GM23338 (cell line): ENCODE results near the gene ARHGEF19. TPM values are rescaled to one million over a fixed set of nuclear protein-coding genes. Genes with fewer than 3 reads are reported as not detected.
"Not testable (repeated sequence)": the region's sequence is repeated elsewhere in the genome, so short reads cannot be mapped to it uniquely, and the experiment has no call there.

Source experiments
- ATAC-seq: fragments of 200-7000 bp; cut with Tn5 transposase; 3 replicates; pipeline ENCODE4 v1.9.1; 2020
- DNase-seq: peaks from one replicate; pipeline ENCODE4 v3.0.0-alpha.2; 2015; ENCODE audit warnings: low spot score
- H2AFZ ChIP-seq: fragments of 200-600 bp; sonication (generic); 2 replicates; pipeline ENCODE4 v1.8.0; 2016; ENCODE audit warnings: antibody characterized with exemption, mild to moderate bottlenecking, moderate library complexity
- H3F3A ChIP-seq: fragments of 200-600 bp; sonication (generic); replicated peaks from 2 replicates; pipeline ENCODE4 v1.8.0; 2017; ENCODE audit warnings: antibody characterized with exemption, mixed run types, low read depth
- H3K27ac ChIP-seq: fragments of 200-600 bp; sonication (generic); 2 replicates; pipeline ENCODE4 v1.6.1; 2016; ENCODE audit warnings: low read depth
- H3K27me3 ChIP-seq: fragments of 200-600 bp; sonication (generic); 2 replicates; pipeline ENCODE4 v1.8.0; 2016; ENCODE audit warnings: mild to moderate bottlenecking, mixed run types, moderate library complexity; ENCODE audit not compliant: insufficient read depth
- H3K36me3 ChIP-seq: fragments of 200-600 bp; sonication (generic); 2 replicates; pipeline ENCODE4 v1.8.0; 2016; ENCODE audit warnings: mild to moderate bottlenecking; ENCODE audit not compliant: insufficient read depth
- H3K4me1 ChIP-seq: fragments of 200-600 bp; sonication (generic); 2 replicates; pipeline ENCODE4 v1.8.0; 2016; ENCODE audit warnings: mild to moderate bottlenecking, moderate library complexity; ENCODE audit not compliant: insufficient read depth
- H3K4me2 ChIP-seq: fragments of 200-600 bp; sonication (generic); 2 replicates; pipeline ENCODE4 v1.7.1; 2017; ENCODE audit warnings: mixed run types
- H3K4me3 ChIP-seq: fragments of 200-600 bp; sonication (generic); 2 replicates; pipeline ENCODE4 v1.6.1; 2016; ENCODE audit warnings: mixed run types
- H3K79me2 ChIP-seq: fragments of 200-600 bp; sonication (generic); replicated peaks from 2 replicates; pipeline ENCODE4 v1.8.0; 2017; ENCODE audit warnings: mild to moderate bottlenecking; ENCODE audit not compliant: insufficient read depth
- H3K9me2 ChIP-seq: fragments of 200-600 bp; sonication (generic); 2 replicates; pipeline ENCODE4 v1.8.0; 2017; ENCODE audit not compliant: insufficient read depth
- H4K20me1 ChIP-seq: fragments of 200-600 bp; sonication (generic); replicated peaks from 2 replicates; pipeline ENCODE4 v1.8.0; 2017; ENCODE audit warnings: mild to moderate bottlenecking; ENCODE audit not compliant: insufficient read depth
- H3K27ac Mint-ChIP-seq: 2 replicates; pipeline ENCODE4 v1.8.0; 2020; ENCODE audit warnings: inconsistent platforms, mild to moderate bottlenecking, moderate library complexity, mixed read lengths
- H3K27me3 Mint-ChIP-seq: 3 replicates; pipeline ENCODE4 v1.8.0; 2022; ENCODE audit warnings: low read depth, mild to moderate bottlenecking, moderate library complexity, mixed read lengths, inconsistent platforms; ENCODE audit not compliant: insufficient read depth, poor library complexity
- H3K36me3 Mint-ChIP-seq: 3 replicates; pipeline ENCODE4 v1.8.0; 2021; ENCODE audit warnings: low read depth, mild to moderate bottlenecking, inconsistent platforms, moderate library complexity, mixed read lengths
- H3K4me1 Mint-ChIP-seq: 3 replicates; pipeline ENCODE4 v1.8.0; 2020; ENCODE audit warnings: mild to moderate bottlenecking, inconsistent platforms, mixed read lengths
- H3K4me3 Mint-ChIP-seq: 3 replicates; pipeline ENCODE4 v1.8.0; 2021; ENCODE audit warnings: moderate library complexity, mild to moderate bottlenecking, inconsistent platforms, mixed read lengths
- H3K9me3 Mint-ChIP-seq: 3 replicates; pipeline ENCODE4 v1.8.0; 2020; ENCODE audit warnings: moderate library complexity, mild to moderate bottlenecking, inconsistent platforms, mixed read lengths
- CREB1 ChIP-seq: fragments of 250-450 bp; sonication (Bioruptor Pico); IDR thresholded peaks from 2 replicates; pipeline ENCODE4 v1.5.0; 2020; ENCODE audit warnings: low read depth, mild to moderate bottlenecking, moderate library complexity
- CTCF ChIP-seq, 2 experiments: fragments of 200-600 bp in 1 of 2; sonication (generic) in 1 of 2; conservative IDR thresholded peaks; 2 replicates each; pipeline versions ENCODE4 v1.5.1 to v1.6.1; 2016 to 2017; ENCODE audit warnings: antibody characterized with exemption in 2 of 2, low read depth in 2 of 2, mild to moderate bottlenecking in 2 of 2, moderate library complexity in 1 of 2
- EZH2phosphoT487 ChIP-seq: fragments of 200-600 bp; sonication (generic); IDR thresholded peaks from one replicate; pipeline ENCODE4 v1.8.1; 2018; ENCODE audit warnings: antibody characterized with exemption; ENCODE audit not compliant: unreplicated experiment
- JUNB ChIP-seq: IDR thresholded peaks from one replicate; pipeline ENCODE4 v1.6.1; 2016; ENCODE audit warnings: antibody characterized with exemption; ENCODE audit not compliant: unreplicated experiment
- POLR2AphosphoS5 ChIP-seq: IDR thresholded peaks from 2 replicates; pipeline ENCODE4 v1.6.1; 2016; ENCODE audit warnings: antibody characterized with exemption, low read depth
- REST ChIP-seq: IDR thresholded peaks from one replicate; pipeline ENCODE4 v1.6.1; 2018; ENCODE audit warnings: antibody characterized with exemption; ENCODE audit not compliant: unreplicated experiment
- STAT1 ChIP-seq: IDR thresholded peaks from one replicate; pipeline ENCODE4 v1.6.1; 2016; ENCODE audit warnings: antibody characterized with exemption; ENCODE audit not compliant: unreplicated experiment
- ZNF114 ChIP-seq: fragments of 250-450 bp; sonication (Bioruptor Pico); IDR thresholded peaks from 2 replicates; pipeline ENCODE4 v1.5.0; 2020; ENCODE audit warnings: mild to moderate bottlenecking, moderate library complexity
- polyA plus RNA-seq: library from polyadenylated mRNA; unstranded; fragments of >200 nt; fragmentation: Nextera tagmentation; extraction: Ambion mirVana; gene quantifications from 2 replicates; pipeline ENCODE4 v1.2.1, GENCODE V29; 2016
- total RNA-seq: library from RNA; depleted of rRNA; stranded (reverse); fragments of >200 nt; shearing (Covaris generic); gene quantifications from 2 replicates; pipeline ENCODE4 v1.2.3, GENCODE V29; 2014

The ARHGEF19 gene
- total and polyA plus RNA-seq, 2 experiments from 2014 or later, result 19.5 to 46.4 TPM

DNA sequence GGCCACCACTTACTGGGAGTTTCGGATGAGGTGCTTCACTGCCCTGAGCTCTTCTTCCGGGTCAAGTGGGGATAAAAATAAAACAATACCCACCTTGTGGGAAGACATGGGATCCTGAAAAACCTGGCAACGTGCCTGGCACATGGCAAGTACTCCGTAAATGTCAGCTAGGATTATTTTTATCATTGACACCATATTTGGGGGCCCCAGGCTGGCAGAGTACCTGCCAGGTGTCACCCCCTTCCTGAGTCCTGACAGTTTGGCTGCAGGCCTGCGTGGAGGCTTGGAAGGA is 47.4 kb downstream of the ARHGEF19 start (continued):
- TF ChIP-seq CTCF (conservative IDR thresholded peaks at IDR 0.05; ENCODE audit: low read depth in 2 of 2), result no peak

GRCh38 chr1:16164213-16165072 is 48.0 kb downstream of the ARHGEF19 start:
- Mint-ChIP-seq H3K4me3 (no peak overlapping the region; the same call in 2 of the 3 replicates), H3K27ac (peak overlapping the region; percentile 58), H3K4me1 (peaks cover 55% of the 10 kb centered on the region), H3K27me3 (peaks cover 32% of the 10 kb centered on the region), H3K9me3 (no peaks in the 10 kb centered on the region), H3K36me3 (no peaks in the 10 kb centered on the region)
- Histone ChIP-seq H2AFZ (no peak overlapping the region), H3K27ac (no peak overlapping the region), H3K9me2 (no peaks in the 10 kb centered on the region), H3K4me2 (0 out of 2 replicates have a peak overlapping the region, but pooled peaks have one; percentile 32), H3K4me1 (peaks cover 54% of the 10 kb centered on the region), H4K20me1 (no peaks in the 10 kb centered on the region), H3F3A (peaks cover 26% of the 10 kb centered on the region), H3K36me3 (no peaks in the 10 kb centered on the region), H3K79me2 (no peaks in the 10 kb centered on the region), H3K27me3 (peaks cover 4% of the 10 kb centered on the region; the same call in 1 of the 2 replicates), H3K4me3 (no peak overlapping the region)
- DNase-seq, result no peak
- TF ChIP-seq CTCF (conservative IDR thresholded peaks at IDR 0.05; ENCODE audit: low read depth in 2 of 2) (no peak), POLR2AphosphoS5 (no peak), REST (no peak), CREB1 (CRISPR knock-in tag) (no peak), ZNF114 (CRISPR knock-in tag) (no peak), JUNB (no peak), STAT1 (no peak), EZH2phosphoT487 (no peak)
- ATAC-seq, result no peak

DNA sequence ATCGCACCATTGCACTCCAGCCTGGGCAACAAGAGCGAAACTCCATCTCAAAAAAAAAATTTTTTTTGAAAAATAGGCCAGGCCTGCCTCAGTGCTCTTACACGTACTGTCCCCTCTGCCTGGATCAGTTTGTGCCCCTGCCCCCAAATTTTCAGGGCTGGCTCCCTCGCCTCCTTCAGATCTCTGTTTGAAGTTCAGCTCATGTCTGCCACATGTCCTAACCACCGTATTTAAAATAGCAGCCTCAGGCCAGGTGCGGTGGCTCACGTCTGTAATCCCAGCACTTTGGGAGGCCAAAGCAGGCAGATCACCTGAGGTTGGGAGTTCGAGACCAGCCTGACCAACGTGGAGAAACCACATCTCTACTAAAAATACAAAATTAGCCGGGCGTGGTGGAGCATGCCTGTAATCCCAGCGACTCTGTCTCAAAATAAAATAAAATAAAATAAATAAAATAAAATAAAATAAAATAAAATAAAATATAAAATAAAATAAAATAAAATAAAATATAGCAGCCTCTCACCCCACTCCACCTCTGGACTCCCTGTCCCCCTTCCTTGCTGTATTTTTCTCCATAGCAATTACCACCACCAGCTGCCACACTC is 48.7 kb downstream of the ARHGEF19 start:
- not testable (repeated sequence) for ATAC-seq, H4K20me1 ChIP-seq, H3K27me3 ChIP-seq, H3K9me3 Mint-ChIP-seq, H3K9me2 ChIP-seq, H3K36me3 Mint-ChIP-seq, H3K4me3 ChIP-seq, H2AFZ ChIP-seq, H3K36me3 ChIP-seq, DNase-seq, H3K79me2 ChIP-seq
- H3K4me1 Mint-ChIP-seq, result peaks cover 47% of the 10 kb centered on the region
- Histone ChIP-seq H3K4me2 (peak overlapping the region; percentile 32; the same call in 1 of the 2 replicates), H3K27ac (peak overlapping the region; percentile 80; the same call in 1 of the 2 replicates), H3F3A (peaks cover 26% of the 10 kb centered on the region), H3K4me1 (peaks cover 46% of the 10 kb centered on the region)
- peak overlapping the region; percentile 58 for H3K27ac Mint-ChIP-seq
- peak overlapping the region; percentile 20; the same call in 1 of the 3 replicates for H3K4me3 Mint-ChIP-seq
- peaks cover 29% of the 10 kb centered on the region for H3K27me3 Mint-ChIP-seq
